GM12878 (cell line): ENCODE measurements around the gene ZNHIT1. TPM values are rescaled to one million over a fixed set of nuclear protein-coding genes. Genes with fewer than 3 reads are reported as not detected.

Experiments used
- ATAC-seq: fragments of 200-7000 bp; cut with Tn5 transposase; 3 replicates; pipeline ENCODE4 v1.9.1; 2020; ENCODE audit warnings: mild to moderate bottlenecking, moderate library complexity
- BruUV-seq: library from RNA; stranded (reverse); fragments of 400-500 nt; replicated peaks from 2 replicates; lab custom pipeline; 2021; lab: Mats Ljungman, UMichigan
- CTCF ChIA-PET: fragments of 300-600 bp; sonication (Branson Sonifier 250); formaldehyde crosslinking; extraction: SDS; loops from one replicate; lab custom pipeline; 2021; ENCODE audit warnings: inconsistent platforms; lab: Yijun Ruan, JAX
- POLR2A ChIA-PET: fragments of 350-600 bp; formaldehyde crosslinking; extraction: SDS; loops from one replicate; lab custom pipeline; 2021; ENCODE audit warnings: inconsistent platforms; lab: Charles Lee
- RAD21 ChIA-PET: fragments of 300-600 bp; sonication (Branson Sonifier 250); formaldehyde crosslinking; loops from one replicate; lab custom pipeline; 2023; ENCODE audit warnings: antibody characterized with exemption; ENCODE audit not compliant: unreplicated experiment; lab: Charles Lee
- SMC1A ChIA-PET: fragments of 300-600 bp; sonication (Branson Sonifier 250); formaldehyde crosslinking; loops from one replicate; lab custom pipeline; 2023; ENCODE audit not compliant: unreplicated experiment, uncharacterized antibody; lab: Charles Lee
- DNase-seq: peaks from one replicate; pipeline ENCODE4 v3.0.0-alpha.2; 2011; ENCODE audit warnings: low read depth, low spot score
- FAIRE-seq: peaks from 3 replicates; lab custom pipeline; 2011; peaks lifted over from hg19 to GRCh38; lab: Jason Lieb, UNC
- H2AFZ ChIP-seq: 2 replicates; pipeline ENCODE4 v1.6.0; 2011; ENCODE audit warnings: low read depth, low read length, control low read depth; ENCODE audit not compliant: control insufficient read depth
- H3K27ac ChIP-seq: 2 replicates; pipeline ENCODE4 v1.5.1; 2011; ENCODE audit warnings: control low read depth; ENCODE audit not compliant: control insufficient read depth, insufficient read depth
- H3K27me3 ChIP-seq, 2 experiments: replicated peaks in 1 of 2; 2 replicates each; pipeline versions ENCODE4 v1.6.0 to v1.6.1; 2011; ENCODE audit warnings: low read length in 1 of 2; ENCODE audit not compliant: control insufficient read depth in 2 of 2, insufficient read depth in 2 of 2
- H3K36me3 ChIP-seq, 2 experiments: 2 replicates each; pipeline ENCODE4 v1.5.1; 2011; ENCODE audit warnings: low read length in 1 of 2; ENCODE audit not compliant: control insufficient read depth in 2 of 2, insufficient read depth in 2 of 2
- H3K4me1 ChIP-seq: 2 replicates; pipeline ENCODE4 v1.6.1; 2011; ENCODE audit warnings: mild to moderate bottlenecking, low read length, moderate library complexity, mixed read lengths; ENCODE audit not compliant: control insufficient read depth, insufficient read depth
- H3K4me2 ChIP-seq: 2 replicates; pipeline ENCODE4 v1.6.0; 2011; ENCODE audit warnings: control low read depth; ENCODE audit not compliant: control insufficient read depth, insufficient read depth
- H3K4me3 ChIP-seq: fragments of 200-600 bp; sonication (generic); 2 replicates; pipeline ENCODE4 v1.5.1; 2016
- H3K79me2 ChIP-seq: 2 replicates; pipeline ENCODE4 v1.6.0; 2011; ENCODE audit warnings: low read length; ENCODE audit not compliant: control insufficient read depth, insufficient read depth
- H3K9ac ChIP-seq: 2 replicates; pipeline ENCODE4 v1.8.0; 2011; ENCODE audit warnings: low read length, control low read depth, mixed read lengths; ENCODE audit not compliant: control insufficient read depth, insufficient read depth
- H3K9me3 ChIP-seq: replicated peaks from 3 replicates; pipeline ENCODE4 v1.5.1; 2011; ENCODE audit warnings: mild to moderate bottlenecking, low read length; ENCODE audit not compliant: control insufficient read depth, insufficient read depth
- H4K20me1 ChIP-seq: 2 replicates; pipeline ENCODE4 v1.6.0; 2011; ENCODE audit not compliant: control insufficient read depth, insufficient read depth
- CBFB ChIP-seq: IDR thresholded peaks from 2 replicates; pipeline ENCODE4 v1.6.1; 2016; ENCODE audit warnings: antibody characterized with exemption, low read depth
- EP300 ChIP-seq, 2 experiments: fragments of 150-350 bp in 1 of 2; IDR thresholded peaks; 2 replicates each; pipeline ENCODE4 v1.6.1; 2011 to 2012; ENCODE audit warnings: low read depth in 2 of 2, low read length in 2 of 2, borderline replicate concordance in 1 of 2, improper control_type of control experiment in 1 of 2, inconsistent platforms in 1 of 2; ENCODE audit not compliant: control insufficient read depth in 1 of 2
- HDAC6 ChIP-seq: fragments of 200-600 bp; sonication (generic); IDR thresholded peaks from one replicate; pipeline ENCODE4 v1.8.0; 2017; ENCODE audit warnings: antibody characterized with exemption; ENCODE audit not compliant: unreplicated experiment
- KLF5 ChIP-seq: fragments of 450-650 bp; IDR thresholded peaks from 2 replicates; pipeline ENCODE4 v1.6.1; 2014; ENCODE audit warnings: mild to moderate bottlenecking; ENCODE audit not compliant: partially characterized antibody
- MYB ChIP-seq: fragments of 150-350 bp; IDR thresholded peaks from 2 replicates; pipeline ENCODE4 v1.6.1; 2014; ENCODE audit warnings: mild to moderate bottlenecking, low read depth, low read length, borderline replicate concordance
- RB1 ChIP-seq: fragments of 450-650 bp; formaldehyde crosslinking; IDR thresholded peaks from 2 replicates; pipeline ENCODE4 v1.6.1; 2017; ENCODE audit warnings: mild to moderate bottlenecking, borderline replicate concordance
- RFX5 ChIP-seq: IDR thresholded peaks from 2 replicates; pipeline ENCODE4 v1.6.1; 2011; ENCODE audit warnings: low read depth, low read length, improper control_type of control experiment
- SIX5 ChIP-seq: IDR thresholded peaks from 2 replicates; pipeline ENCODE4 v1.6.1; 2011; ENCODE audit warnings: mild to moderate bottlenecking, low read depth, low read length, moderate library complexity; ENCODE audit not compliant: severe bottlenecking
- STAT1 ChIP-seq: fragments of 450-650 bp; conservative IDR thresholded peaks from 2 replicates; pipeline ENCODE4 v1.6.1; 2014; ENCODE audit warnings: antibody characterized with exemption, mild to moderate bottlenecking
- SUZ12 ChIP-seq: fragments of 200-600 bp; sonication (generic); IDR thresholded peaks from one replicate; pipeline ENCODE4 v1.6.1; 2018; ENCODE audit warnings: antibody characterized with exemption, mild to moderate bottlenecking; ENCODE audit not compliant: unreplicated experiment
- TARDBP ChIP-seq: IDR thresholded peaks from 2 replicates; pipeline ENCODE4 v1.6.1; 2016; ENCODE audit warnings: borderline replicate concordance
- TCF12 ChIP-seq: IDR thresholded peaks from 2 replicates; pipeline ENCODE4 v1.6.1; 2011; ENCODE audit warnings: low read depth, mild to moderate bottlenecking, low read length
- ZBTB40 ChIP-seq: fragments of 450-650 bp; IDR thresholded peaks from 2 replicates; pipeline ENCODE4 v1.6.1; 2016; ENCODE audit warnings: mild to moderate bottlenecking, moderate library complexity, borderline replicate concordance
- WGBS: methylation state at CpG from one replicate; pipeline ENCODE4 v1.1.6; 2016; ENCODE audit warnings: low lambda C conversion rate; ENCODE audit not compliant: insufficient replicate concordance, insufficient coverage; ENCODE audit errors: missing lambda C conversion rate; 5-methylcytosine and 5-hydroxymethylcytosine counted together
- in situ Hi-C: fragments of 300-500 bp; cut with MboI; formaldehyde crosslinking; loops from 9 replicates; pipeline ENCODE4 v1.14.3; 2018; ENCODE audit warnings: mixed read lengths
- intact Hi-C: fragments of 100-400 bp; cut with micrococcal nuclease; formaldehyde crosslinking; loops from one replicate; pipeline ENCODE4 v1.14.2; 2022; ENCODE audit not compliant: unreplicated experiment
- polyA plus RNA-seq, 11 experiments: library from polyadenylated mRNA; depleted of rRNA in 4 of 11; unstranded in 6 of 11; stranded (reverse) in 5 of 11; fragments of >200 nt; fragmentation: Nextera tagmentation in 4 of 11; fragmentation: Illumina TruSeq in 1 of 11; extraction: Ambion mirVana in 4 of 11; extraction: Trizol in 1 of 11; gene quantifications; 1 replicate in 1 of 11; 2 replicates in 10 of 11; pipeline versions ENCODE4 v1.2.1 to v1.2.3, GENCODE V29; 2011 to 2016; ENCODE audit warnings: inconsistent platforms in 2 of 11, missing spikeins in 2 of 11, low read depth in 1 of 11
- total RNA-seq, 4 experiments: library from RNA; depleted of rRNA in 3 of 4; stranded (reverse); fragments of >200 nt in 3 of 4; fragmentation: Illumina TruSeq in 1 of 4; extraction: Trizol in 1 of 4; gene quantifications; 2 replicates each; pipeline versions ENCODE4 v1.2.1 to v1.2.3, GENCODE V29; 2013 to 2021

The ZNHIT1 gene
- total and polyA plus RNA-seq, 10 of the 15 experiments (the other 5 are each of a cell fraction or from before 2014, with no cell fraction given): 3.8 to 79.2 (median 44.5) TPM

GRCh38 chr7:101231644-101232043 lies 13.7 kb downstream of the ZNHIT1 start (continued):
- no peak for TF ChIP-seq EP300 (IDR thresholded peaks at IDR 0.05; ENCODE audit: borderline replicate concordance in 1 of 2, control insufficient read depth in 1 of 2, low read depth in 2 of 2, low read length in 2 of 2)
- no peak for TF ChIP-seq SUZ12
- TF ChIP-seq CBFB: no peak
- no peak for TF ChIP-seq KLF5
- no peak for TF ChIP-seq TCF12
- TF ChIP-seq HDAC6: no peak
- TF ChIP-seq, all 136 proteins: peak for 0

- Histone ChIP-seq H3K9ac (no peak overlapping the region), H3K4me2 (no peak overlapping the region), H4K20me1 (no peaks in the 10 kb centered on the region), H3K4me1 (no peaks in the 10 kb centered on the region), H3K9me3 (no peaks in the 10 kb centered on the region), H2AFZ (no peak overlapping the region), H3K4me3 (no peak overlapping the region), H3K79me2 (no peaks in the 10 kb centered on the region), H3K27me3 (no peaks in the 10 kb centered on the region), H3K36me3 (peaks cover 0 to 3% of the 10 kb centered on the region in 2 experiments; a peak in 1 of 4 replicates), H3K27ac (no peak overlapping the region)
- ChIA-PET SMC1A (no interaction called here), CTCF (no interaction called here), RAD21 (no interaction called here), POLR2A (no interaction called here)
- 90% methylated on average over 29 of the region's 52 CpGs for WGBS
- no peak for FAIRE-seq
- in situ Hi-C loops: no loop called here
- no TSS peak for BruUV-seq
- no peak for DNase-seq
- intact Hi-C loops: no loop called here
- no peak for ATAC-seq
- TF ChIP-seq TARDBP: no peak
- no peak for TF ChIP-seq STAT1
- TF ChIP-seq MYB: no peak
- no peak for TF ChIP-seq RFX5
- no peak for TF ChIP-seq ZBTB40
- TF ChIP-seq RB1: no peak
- no peak for TF ChIP-seq SIX5
- TF ChIP-seq, all 136 proteins: peak for 0
Observed at GRCh38 chr7:101232141-101232850, 14.3 kb downstream of the ZNHIT1 start.
